Measurements from ENCODE around the gene GTF2B. TPM values are rescaled to one million over a fixed set of nuclear protein-coding genes. Genes with fewer than 3 reads are reported as not detected.

The GTF2B gene
- total and polyA plus RNA-seq, 9 of the 15 experiments (the other 6 are each of a cell fraction or from before 2014, with no cell fraction given), result 34.5 to 113 (median 66.0) TPM

GRCh38 chr1:88825721-88826120, 65.6 kb downstream of the GTF2B start:
- CTCF ChIA-PET (ENCODE audit: low intra/inter-chr PET ratio), result no interaction called here
- 100% methylated on average over 2 of the region's 2 CpGs for WGBS (ENCODE audit: insufficient coverage, low coverage, missing lambda C conversion rate)
- H4K20me1 ChIP-seq (replicated peaks; ENCODE audit: control insufficient read depth, insufficient read depth, low read length), result 0 out of 2 replicates have a peak, but pooled peaks cover 4% of the 10 kb centered on the region
- ATAC-seq (no peak), DNase-seq (ENCODE audit: extremely low read depth in 1 of 4, low spot score in 3 of 4) (no peak), FAIRE-seq (no peak)
- BruUV-seq (replicated peaks), result no TSS peak
- POLR2A ChIA-PET, result no interaction called here
- no peaks in the 10 kb centered on the region for H3K9me1 ChIP-seq (ENCODE audit: control insufficient read depth, insufficient read depth, low read length)
- in situ Hi-C loops (cut with MboI), result no loop called here
- H3K27ac ChIP-seq (ENCODE audit: extremely low read depth, low read depth, low read length), result no peak overlapping the region
- no peaks in the 10 kb centered on the region for H3K9me3 ChIP-seq (replicated peaks; ENCODE audit: control insufficient read depth, insufficient read depth, low read depth, low read length)
- TF ChIP-seq ZBTB5 (IDR thresholded peaks at IDR 0.05), result no peak
- no peak for TF ChIP-seq PATZ1 (CRISPR knock-in tag; IDR thresholded peaks at IDR 0.05; ENCODE audit: borderline replicate concordance)
- TF ChIP-seq ZNF24 (IDR thresholded peaks at IDR 0.05), result no peak
- TF ChIP-seq COPS2 (conservative IDR thresholded peaks at IDR 0.05), result no peak
- peaks cover 53% of the 10 kb centered on the region; the same call in 2 of the 3 replicates for H3K36me3 ChIP-seq (ENCODE audit: control insufficient read depth, insufficient read depth, low read length)
- intact Hi-C loops (cut with micrococcal nuclease), result no loop called here
- no peak overlapping the region for H3K4me2 ChIP-seq (ENCODE audit: insufficient read depth, low read length)
- no peak overlapping the region for H3K9ac ChIP-seq (ENCODE audit: insufficient read depth in 1 of 2, low read depth in 2 of 2, low read length in 2 of 2)
- H3K27me3 ChIP-seq (ENCODE audit: control insufficient read depth in 2 of 2, insufficient read depth in 2 of 2, low read length in 2 of 2), result no peaks in the 10 kb centered on the region
- no peak overlapping the region for H3K4me3 ChIP-seq
- H2AFZ ChIP-seq (ENCODE audit: low read depth, low read length), result no peak overlapping the region
- H3K79me2 ChIP-seq (ENCODE audit: control insufficient read depth, insufficient read depth, low read length), result no peaks in the 10 kb centered on the region
- H3K4me1 ChIP-seq (replicated peaks in 1 of 2; ENCODE audit: control insufficient read depth in 2 of 2, insufficient read depth in 2 of 2, low read length in 2 of 2), result no peaks in the 10 kb centered on the region

Measured in K562 (cell line).